Fibroblast of mammary gland (primary cell): ENCODE data around the gene ZNF358.

Experiments
- DNase-seq: peaks from one replicate; pipeline ENCODE4 v3.0.0-alpha.2; 2010; ENCODE audit warnings: low read depth
- H3K4me3 ChIP-seq: 2 replicates; pipeline ENCODE4 v1.5.1; 2011; ENCODE audit warnings: low read depth, mild to moderate bottlenecking, low read length, moderate library complexity; ENCODE audit not compliant: control insufficient read depth
- TF ChIP-seq, protein P1 (sequence below): conservative IDR thresholded peaks from 2 replicates; pipeline ENCODE4 v1.5.1; 2011; ENCODE audit warnings: low read depth, low read length, inconsistent platforms; ENCODE audit not compliant: control insufficient read depth, insufficient read depth

Gene ZNF358

DNA sequence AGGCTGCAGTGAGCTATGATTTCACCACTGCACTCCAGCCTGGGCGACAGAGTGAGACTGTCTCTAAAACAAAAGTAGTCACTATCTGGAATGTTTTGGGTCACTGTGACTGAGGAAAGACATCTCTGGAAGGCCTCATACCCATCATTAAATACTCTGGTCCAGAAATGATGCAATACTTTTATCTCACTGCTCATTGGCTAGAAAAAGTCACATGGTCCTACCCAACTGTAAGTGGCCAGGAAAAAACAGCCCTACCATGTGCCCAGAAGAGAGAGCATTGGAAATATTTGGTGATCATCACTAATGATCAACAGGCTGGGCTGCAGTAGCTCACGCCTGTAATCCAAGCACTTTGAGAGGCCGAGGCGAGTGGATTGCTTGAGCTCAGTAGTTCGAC is 49.4 kb downstream of the ZNF358 start:
- TF ChIP-seq, protein P1, sequence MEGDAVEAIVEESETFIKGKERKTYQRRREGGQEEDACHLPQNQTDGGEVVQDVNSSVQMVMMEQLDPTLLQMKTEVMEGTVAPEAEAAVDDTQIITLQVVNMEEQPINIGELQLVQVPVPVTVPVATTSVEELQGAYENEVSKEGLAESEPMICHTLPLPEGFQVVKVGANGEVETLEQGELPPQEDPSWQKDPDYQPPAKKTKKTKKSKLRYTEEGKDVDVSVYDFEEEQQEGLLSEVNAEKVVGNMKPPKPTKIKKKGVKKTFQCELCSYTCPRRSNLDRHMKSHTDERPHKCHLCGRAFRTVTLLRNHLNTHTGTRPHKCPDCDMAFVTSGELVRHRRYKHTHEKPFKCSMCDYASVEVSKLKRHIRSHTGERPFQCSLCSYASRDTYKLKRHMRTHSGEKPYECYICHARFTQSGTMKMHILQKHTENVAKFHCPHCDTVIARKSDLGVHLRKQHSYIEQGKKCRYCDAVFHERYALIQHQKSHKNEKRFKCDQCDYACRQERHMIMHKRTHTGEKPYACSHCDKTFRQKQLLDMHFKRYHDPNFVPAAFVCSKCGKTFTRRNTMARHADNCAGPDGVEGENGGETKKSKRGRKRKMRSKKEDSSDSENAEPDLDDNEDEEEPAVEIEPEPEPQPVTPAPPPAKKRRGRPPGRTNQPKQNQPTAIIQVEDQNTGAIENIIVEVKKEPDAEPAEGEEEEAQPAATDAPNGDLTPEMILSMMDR = no peak
- no peak overlapping the region for H3K4me3 ChIP-seq
- no peak for DNase-seq
